Pericardium fibroblast (primary cell): ENCODE results near the gene HMG20B. TPM values are rescaled to one million over a fixed set of nuclear protein-coding genes. Genes with fewer than 3 reads are reported as not detected.

Experiments used
- total RNA-seq: library from RNA; depleted of rRNA; stranded (reverse); fragments of >200 nt; gene quantifications from 2 replicates; pipeline ENCODE4 v1.2.3, GENCODE V29; 2015

The HMG20B gene
- total RNA-seq, result 92.5 and 95.8 TPM in 2 replicates

DNA sequence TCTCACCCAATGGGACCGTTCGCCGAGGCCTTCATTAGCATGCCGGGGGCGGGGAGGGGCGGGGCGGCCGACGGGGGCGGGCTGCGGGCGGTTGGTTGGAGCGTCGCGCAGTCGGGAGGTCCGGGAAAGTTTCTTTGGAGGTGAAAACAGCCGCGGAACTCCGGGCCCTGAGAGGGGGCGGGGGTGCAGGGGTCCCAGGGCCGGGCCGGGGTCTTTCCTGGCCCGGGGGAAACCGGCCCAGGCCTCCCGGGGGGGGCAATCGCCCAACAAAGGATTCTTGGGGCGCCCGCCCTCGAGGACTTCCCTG is at the start of gene HMG20B:
HMG20B (plus strand) TSS at position 90 of the 307 bp plus-strand sequence. CDS start 366 bp downstream, outside the sequence.

DNA sequence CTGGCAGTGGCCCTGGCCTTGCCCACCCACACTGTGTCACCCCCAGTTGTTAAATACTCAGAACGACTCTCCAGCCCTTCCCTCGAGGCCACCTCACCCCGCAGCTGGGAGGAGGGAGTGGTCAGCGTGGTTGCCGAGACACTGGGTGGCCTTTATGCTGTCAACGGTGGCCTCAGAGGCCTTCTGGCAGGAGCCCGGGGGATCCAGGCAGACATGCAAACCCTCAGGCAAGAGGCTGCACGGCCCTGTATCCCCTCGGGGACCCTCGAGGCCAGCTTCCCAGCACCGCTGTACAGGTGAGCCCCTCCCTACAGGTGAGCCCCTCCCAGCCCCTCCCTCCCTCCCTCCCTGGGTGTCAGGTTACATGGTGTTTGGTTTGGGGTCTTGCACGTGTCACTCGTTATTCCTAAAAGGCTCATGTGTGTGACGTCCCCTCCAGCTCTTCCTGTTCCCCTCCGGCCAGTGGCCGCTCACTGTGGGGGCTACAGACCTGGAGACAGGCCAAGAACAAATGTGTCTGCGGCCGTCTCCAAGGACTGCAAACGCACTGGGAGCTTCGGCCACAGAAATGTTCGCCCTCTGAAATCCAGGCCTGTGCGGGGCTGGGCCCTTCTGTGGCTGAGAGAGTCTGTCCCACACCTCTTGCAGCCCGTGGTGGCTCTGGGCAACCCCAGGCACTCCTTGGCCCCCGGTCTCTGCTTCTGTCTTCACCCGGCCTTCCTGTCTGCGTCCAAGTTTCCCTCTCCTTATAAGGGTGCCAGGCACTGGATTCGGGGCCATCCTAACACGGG is 33.6 kb upstream of the HMG20B start, which contains the start of gene TEKTIP1:
TEKTIP1 (plus strand) TSS at position 210 of the 791 bp plus-strand sequence; CDS start at position 214, 4 bp downstream.

GRCh38 chr19:3557461-3558248 is 15.1 kb upstream of the HMG20B start, which contains the start of gene MFSD12:
Gene MFSD12, minus strand, starts transcription at chr19:3557586. Its CDS starts 183 bp downstream, at chr19:3557403.

DNA sequence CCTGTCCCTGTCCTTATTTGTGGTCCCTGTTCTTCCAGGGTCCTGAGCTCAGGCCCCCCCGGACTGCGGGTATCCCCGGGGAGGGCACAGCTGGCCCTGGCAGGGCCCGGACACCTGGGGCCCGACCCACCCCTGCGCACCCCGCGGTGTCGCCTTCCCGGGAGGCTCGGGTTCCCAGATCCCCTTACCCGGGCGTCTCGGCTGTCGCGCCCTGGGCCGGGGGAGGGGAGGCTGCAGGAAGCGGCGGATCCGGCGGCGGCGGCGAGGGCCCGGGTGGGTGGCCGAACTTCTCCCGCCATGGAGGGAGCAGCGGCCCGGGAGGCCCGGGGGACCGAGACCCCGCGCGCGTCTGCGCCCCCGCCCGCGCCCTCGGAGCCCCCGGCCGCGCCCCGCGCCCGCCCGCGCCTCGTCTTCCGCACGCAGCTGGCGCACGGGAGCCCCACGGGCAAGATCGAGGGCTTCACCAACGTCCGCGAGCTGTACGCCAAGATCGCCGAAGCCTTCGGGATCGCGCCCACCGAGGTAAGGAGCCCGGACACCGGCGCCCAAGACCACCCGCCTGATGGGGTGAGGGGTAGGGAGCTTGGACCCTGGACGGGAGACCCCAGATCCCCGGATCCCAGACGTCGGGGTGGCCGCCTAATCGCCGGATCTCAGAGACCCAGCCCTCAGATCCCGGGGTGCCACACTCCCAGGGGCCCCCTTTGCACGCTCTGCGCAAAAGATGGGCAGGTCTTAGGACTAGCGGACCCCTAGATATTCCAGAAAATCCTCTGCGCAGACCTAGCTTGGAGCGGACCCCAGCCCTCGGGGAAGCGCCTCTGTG is 12.8 kb downstream of the HMG20B start, which contains the start of gene GIPC3:
GIPC3 (plus strand) TSS at position 178 of the 826 bp plus-strand sequence; CDS start at position 298, 120 bp downstream.

DNA sequence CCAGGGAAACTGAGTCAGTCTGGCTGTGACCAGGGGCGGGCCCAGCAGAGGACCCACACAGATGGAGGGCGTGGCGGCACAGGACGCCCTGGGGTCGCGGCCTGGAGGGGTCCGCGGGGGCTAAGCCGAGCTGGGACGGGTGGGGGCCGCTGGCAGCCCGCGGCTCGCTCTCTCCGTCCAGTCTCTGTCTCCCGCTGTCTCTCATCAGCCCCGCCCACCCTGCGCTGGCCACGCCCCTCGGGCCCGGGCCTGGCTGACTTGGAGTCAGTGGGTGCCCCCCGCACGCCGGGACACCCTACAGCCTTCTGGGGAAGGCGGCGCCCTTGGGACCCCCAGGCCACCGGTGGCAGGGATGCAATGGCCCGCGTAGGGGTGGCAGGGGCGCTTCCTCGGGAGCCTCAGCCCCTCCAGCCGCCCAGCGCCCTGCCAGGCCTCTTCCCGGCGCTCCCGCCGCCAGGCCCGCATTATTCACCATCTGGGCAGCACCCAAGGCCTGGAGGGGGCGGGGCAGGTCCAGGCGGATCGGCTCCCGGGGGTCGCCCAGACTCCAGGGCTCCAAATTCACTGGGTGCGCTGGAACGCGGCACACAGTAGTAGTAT is 34.0 kb downstream of the HMG20B start, which contains the start of gene TBXA2R:
TBXA2R (minus strand) TSS at position 186 of the 600 bp plus-strand sequence. CDS start 6,241 bp downstream, outside the sequence.

DNA sequence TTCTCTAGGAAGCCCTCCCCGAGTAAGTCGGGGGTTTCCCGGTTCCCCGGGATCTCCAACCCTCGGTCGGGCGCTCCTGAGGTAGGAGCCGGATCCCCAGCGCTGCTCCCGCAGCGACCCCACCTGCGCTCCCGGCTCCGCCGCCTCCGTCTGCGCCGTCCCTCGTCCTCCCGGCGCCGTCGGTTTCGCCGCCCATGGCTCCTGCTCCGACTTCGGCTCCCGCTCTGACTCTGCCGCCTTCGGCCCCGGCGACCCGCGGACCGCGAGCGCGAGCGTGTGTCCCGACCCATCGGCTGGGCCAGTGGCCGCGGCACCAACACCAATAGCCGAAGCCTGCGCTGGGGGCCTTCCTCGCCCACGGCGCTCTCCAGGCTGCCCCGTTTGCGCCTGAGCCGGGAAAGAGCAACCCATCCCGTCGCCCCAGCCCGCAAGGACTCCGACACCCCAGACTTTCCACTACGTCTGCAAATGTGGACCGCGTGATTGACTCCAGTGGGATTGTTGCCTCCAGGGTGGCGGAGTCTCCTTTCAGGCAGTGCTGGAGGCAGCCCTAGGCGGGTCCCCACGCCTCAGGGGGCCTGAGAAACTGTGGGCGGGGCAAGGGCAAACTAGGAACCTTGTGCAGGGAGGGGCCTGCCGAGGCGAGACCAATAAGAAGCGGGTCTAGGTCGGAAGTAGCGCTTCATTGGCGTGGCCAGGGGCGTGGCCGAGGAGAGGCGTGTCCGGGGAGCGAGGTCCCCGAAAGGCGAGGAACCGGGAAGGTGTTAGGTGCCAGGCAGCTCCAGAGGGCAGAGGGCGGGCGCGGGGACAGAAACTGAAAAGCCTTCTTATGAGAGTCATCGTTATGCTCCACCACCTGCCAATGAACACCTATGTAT is 54.0 kb downstream of the HMG20B start, which contains the start of gene CACTIN:
CACTIN (minus strand) TSS at position 318 of the 878 bp plus-strand sequence; CDS start at position 290, 28 bp downstream.

Other genes with a start within 250 kb of the HMG20B start
- gene NFIC, start 206.4 kb upstream of the HMG20B start, total RNA-seq, result 36.3 and 65.0 TPM in 2 replicates
- gene SMIM24, start 92.4 kb upstream of the HMG20B start, total RNA-seq, result not detected in 2 replicates
- not detected in 2 replicates for gene SMIM44, start 89.5 kb upstream of the HMG20B start, total RNA-seq
- gene DOHH, start 72.3 kb upstream of the HMG20B start, total RNA-seq, result 12.2 and 18.8 TPM in 2 replicates
- gene FZR1, start 66.6 kb upstream of the HMG20B start, total RNA-seq, result 16.2 and 19.4 TPM in 2 replicates
- not detected in 2 replicates for gene TEKTIP1, start 33.8 kb upstream of the HMG20B start, total RNA-seq
- 56.2 and 65.9 TPM in 2 replicates for gene MFSD12, start 15.4 kb upstream of the HMG20B start, total RNA-seq
- gene GIPC3, start 12.5 kb downstream of the HMG20B start, total RNA-seq, result 0.12 and 0.34 TPM in 2 replicates
- 0.47 and 1.4 TPM in 2 replicates for gene TBXA2R, start 33.9 kb downstream of the HMG20B start, total RNA-seq
- gene CACTIN, start 53.8 kb downstream of the HMG20B start, total RNA-seq, result 21.6 and 23.5 TPM in 2 replicates
- gene PIP5K1C, start 127.5 kb downstream of the HMG20B start, total RNA-seq, result 37.3 and 42.4 TPM in 2 replicates
- gene TJP3, start 135.4 kb downstream of the HMG20B start, total RNA-seq, result not detected in 2 replicates
- 21.4 and 25.8 TPM in 2 replicates for gene APBA3, start 188.7 kb downstream of the HMG20B start, total RNA-seq
- 45.7 and 68.4 TPM in 2 replicates for gene MRPL54, start 189.7 kb downstream of the HMG20B start, total RNA-seq
- gene RAX2, start 199.3 kb downstream of the HMG20B start, total RNA-seq, result not detected in 2 replicates
- gene MATK, start 213.4 kb downstream of the HMG20B start, total RNA-seq, result not detected in 2 replicates